Adipose tissue (tissue), 3 donors: ENCODE results near the gene CHAT. TPM values are rescaled to one million over a fixed set of nuclear protein-coding genes. Genes with fewer than 3 reads are reported as not detected.

ENCODE experiments used
- H3K27ac ChIP-seq: one replicate; pipeline ENCODE4 v1.5.1; 2013; ENCODE audit warnings: low read depth, low read length
- WGBS, 3 donors: extraction: QIAGEN DNeasy Blood & Tissue Kit; methylation state at CpG; one replicate each; pipeline ENCODE4 v1.1.7; 2013; 5-methylcytosine and 5-hydroxymethylcytosine counted together
- polyA plus RNA-seq, 3 donors: library from polyadenylated mRNA; stranded (reverse); fragments of 200-250 nt; gene quantifications; one replicate each; pipeline ENCODE4 v1.2.3, GENCODE V29; 2013
- donor health status: healthy with polysubstance abuse.
- donor health status: Bipolar disorder and iron deficiency.
- donor health status: healthy.

CHAT gene
- polyA plus RNA-seq, result not detected

- WGBS, 3 donors, result 4 to 8% (median 7%) methylated on average over 9 to 10 of the region's 10 CpGs
- no peak within 1 kb of the TSS for H3K27ac ChIP-seq
These were observed at the start of gene CHAT for GRCh38 chr10:49613882-49614241. Gene CHAT (plus strand): TSS chr10:49614037. CDS start chr10:49614190, 153 bp downstream.

GRCh38 chr10:49564461-49565009, 49.3 kb upstream of the CHAT start:
- no peak overlapping the region for H3K27ac ChIP-seq
- WGBS, 3 donors, result 73 to 89% (median 87%) methylated on average over 4 of the region's 4 CpGs

DNA sequence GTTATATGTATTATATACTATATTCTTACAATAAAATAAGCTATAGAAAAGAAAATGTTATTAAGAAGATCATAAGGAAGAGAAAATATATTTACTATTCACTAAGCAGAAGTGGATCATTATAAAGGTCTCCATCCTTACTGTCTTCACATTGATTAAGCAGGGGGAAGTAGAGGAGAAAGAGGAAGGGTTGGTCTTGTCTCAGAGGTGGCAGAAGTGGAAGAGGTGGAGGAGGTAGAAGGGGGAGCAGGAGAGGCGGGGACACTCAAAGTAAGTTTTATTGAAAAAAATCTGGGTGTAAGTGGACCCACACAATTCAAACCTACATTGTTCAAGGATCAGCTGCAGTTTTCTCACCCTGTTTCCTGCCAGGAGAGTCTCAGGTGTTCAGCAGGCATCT, 46.0 kb upstream of the CHAT start:
- WGBS, 3 donors, result 74 to 80% (median 78%) methylated on average over 1 of the region's 1 CpG

DNA sequence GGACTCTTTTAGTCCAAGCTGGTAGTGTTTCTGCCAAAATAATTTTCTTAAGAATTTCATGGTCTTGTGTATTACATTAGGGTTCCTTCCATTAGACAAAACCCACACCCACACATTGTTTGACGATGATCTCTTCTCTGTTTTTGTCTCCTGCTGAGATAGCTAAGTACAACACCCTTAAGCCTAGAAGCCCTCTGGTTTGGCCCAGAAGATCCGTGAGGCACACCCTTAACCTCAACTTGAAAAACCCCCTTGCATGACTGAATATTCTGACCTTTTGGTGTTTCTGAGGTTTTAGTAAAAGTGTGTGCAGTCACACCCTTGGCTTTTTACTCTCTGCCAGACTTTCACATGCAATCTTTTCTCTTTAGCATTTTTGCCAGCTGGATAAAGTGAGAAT, 45.6 kb upstream of the CHAT start:
- H3K27ac ChIP-seq, result no peak overlapping the region
- WGBS, 3 donors, result 39 to 56% (median 50%) methylated on average over 2 of the region's 2 CpGs

More for the DNA sequence above, 46.0 kb upstream of the CHAT start:
- no peak overlapping the region for H3K27ac ChIP-seq

DNA sequence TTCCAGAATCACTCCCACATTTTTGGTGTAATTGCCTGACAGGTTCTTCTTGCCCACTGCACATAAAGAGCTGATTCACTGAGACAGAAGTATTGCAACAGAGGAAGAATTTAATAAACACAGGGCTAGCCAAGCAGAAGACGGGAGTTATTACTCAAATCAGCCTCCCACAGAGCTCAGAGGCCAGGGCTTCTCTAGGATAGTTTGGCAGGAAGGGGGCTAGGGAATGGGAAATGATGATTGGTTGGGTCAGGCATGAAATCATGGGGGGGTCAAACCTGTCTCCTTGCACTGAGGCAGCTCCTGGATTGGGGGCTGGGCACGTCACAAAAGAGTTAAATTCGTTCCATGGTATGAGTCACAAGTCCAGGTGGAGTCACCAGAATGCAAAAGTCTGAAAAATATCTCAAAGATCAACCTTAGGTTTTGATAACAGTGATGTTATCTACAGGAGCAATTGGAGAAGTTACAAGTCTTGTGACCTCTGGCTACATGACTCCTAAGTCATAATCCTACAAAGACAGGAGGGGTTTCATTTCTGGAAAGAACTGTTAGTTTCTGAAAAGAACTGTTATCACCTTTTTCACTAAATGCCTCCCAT, 44.7 kb upstream of the CHAT start:
- 45 to 52% (median 47%) methylated on average over 3 of the region's 3 CpGs for WGBS, 3 donors
- H3K27ac ChIP-seq, result no peak overlapping the region

- WGBS, 3 donors, result 29 to 49% (median 34%) methylated on average over 2 of the region's 2 CpGs
- no peak overlapping the region for H3K27ac ChIP-seq
These were observed 42.4 kb upstream of the CHAT start for GRCh38 chr10:49571388-49571787.

GRCh38 chr10:49572594-49573114, 41.2 kb upstream of the CHAT start:
- no peak overlapping the region for H3K27ac ChIP-seq
- whole genome bisulfite sequencing, 3 donors, result 66 to 77% (median 70%) methylated on average over 9 of the region's 9 CpGs

DNA sequence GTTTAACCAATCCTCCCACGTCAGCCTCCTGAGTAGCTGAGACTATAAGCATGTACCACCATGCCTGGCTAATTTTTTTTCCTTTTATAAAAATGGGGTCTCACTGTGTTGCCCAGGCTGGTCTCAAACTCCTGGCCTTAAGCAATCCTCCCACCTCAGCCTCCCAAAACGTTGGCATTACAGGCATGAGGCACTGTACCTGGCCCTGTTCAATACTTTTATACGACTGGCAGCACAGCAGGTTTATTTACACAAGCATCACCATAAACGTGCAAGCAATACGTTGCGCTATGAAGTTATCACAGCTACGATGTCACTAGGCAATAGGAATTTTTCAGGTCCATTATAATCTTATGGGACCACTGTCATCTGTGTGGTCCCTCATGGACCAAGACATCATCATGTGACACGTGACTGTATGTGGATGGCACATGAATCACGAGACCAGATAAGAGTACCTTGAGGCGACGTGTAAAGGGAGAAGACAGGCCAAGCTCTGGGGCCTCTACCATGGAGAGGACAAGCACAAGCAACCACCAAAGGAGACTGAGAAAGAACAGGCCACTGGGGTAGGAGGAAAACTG, 38.3 kb upstream of the CHAT start:
- H3K27ac ChIP-seq, result no peak overlapping the region
- 77 to 87% (median 84%) methylated on average over 11 of the region's 11 CpGs for WGBS, 3 donors

- 49 to 79% (median 77%) methylated on average over 2 of the region's 2 CpGs for WGBS, 3 donors
- no peak overlapping the region for H3K27ac ChIP-seq
These were observed 36.5 kb upstream of the CHAT start for GRCh38 chr10:49577182-49577925.

DNA sequence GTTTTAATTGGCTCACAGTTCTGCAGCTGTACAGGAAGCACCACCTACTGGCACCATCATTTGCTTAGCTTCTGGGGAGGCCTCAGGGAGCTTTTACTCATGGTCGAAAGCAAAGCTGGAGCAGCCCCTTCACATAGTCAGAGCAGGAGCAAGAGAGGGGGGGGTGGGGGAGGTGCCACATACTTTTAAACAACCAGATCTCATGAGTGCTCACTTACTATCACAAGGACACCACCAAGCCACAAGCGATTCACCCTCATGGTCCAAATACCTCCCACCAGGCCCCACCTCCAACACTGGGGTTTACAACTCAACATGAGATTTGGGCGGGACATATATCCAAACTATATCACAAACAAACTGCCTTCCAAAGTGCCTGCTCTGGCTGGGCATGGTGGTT, 35.4 kb upstream of the CHAT start:
- no peak overlapping the region for H3K27ac ChIP-seq
- 86 to 96% (median 89%) methylated on average over 3 of the region's 3 CpGs for WGBS, 3 donors

DNA sequence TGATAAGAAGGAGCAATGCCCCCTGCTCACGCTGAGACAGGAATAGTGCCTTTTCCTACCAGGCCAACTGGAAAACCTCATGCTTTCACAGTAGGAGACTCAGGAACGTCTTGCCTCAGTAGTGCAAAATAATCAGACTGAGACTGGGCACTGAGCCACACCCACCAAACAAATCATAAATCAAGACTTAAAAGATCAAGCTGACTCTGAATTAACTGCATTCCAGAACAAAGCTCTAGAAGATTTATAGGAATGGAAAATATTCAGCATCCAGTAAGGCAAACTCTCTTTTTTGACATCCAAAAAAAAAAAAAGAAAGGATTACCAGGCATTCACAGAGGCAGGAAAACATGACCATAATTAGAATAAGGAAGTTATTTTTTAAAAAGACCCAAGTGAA, 34.2 kb upstream of the CHAT start:
- 45 to 55% (median 49%) methylated on average over 2 of the region's 2 CpGs for WGBS, 3 donors

GRCh38 chr10:49585387-49585786, 28.4 kb upstream of the CHAT start:
- H3K27ac ChIP-seq, result no peak overlapping the region

More for the DNA sequence above, 34.2 kb upstream of the CHAT start:
- no peak overlapping the region for H3K27ac ChIP-seq

- no peak overlapping the region for H3K27ac ChIP-seq
- 72 to 80% (median 79%) methylated on average over 4 of the region's 4 CpGs for WGBS, 3 donors
These were observed 25.9 kb upstream of the CHAT start for GRCh38 chr10:49587981-49588380.

GRCh38 chr10:49592726-49593563, 20.9 kb upstream of the CHAT start:
- no peak overlapping the region for H3K27ac ChIP-seq
- 32 to 45% (median 44%) methylated on average over 9 of the region's 9 CpGs for WGBS, 3 donors

DNA sequence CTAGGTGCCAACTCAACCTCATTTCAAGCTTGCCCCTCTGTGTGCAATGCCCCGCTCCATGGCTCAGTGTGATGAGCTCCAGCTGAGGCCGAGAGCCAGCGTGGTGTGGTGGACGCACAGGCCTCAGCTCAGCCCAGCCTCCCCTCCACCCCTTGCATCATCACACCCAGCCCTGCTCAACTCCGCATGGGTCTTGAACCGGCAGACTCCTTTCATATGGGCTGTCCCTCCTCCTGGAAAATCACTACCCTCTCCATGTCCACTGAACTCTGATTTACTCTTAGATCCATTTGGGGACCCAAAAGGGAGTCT, 20.3 kb upstream of the CHAT start:
- no peak overlapping the region for H3K27ac ChIP-seq
- WGBS, 3 donors, result 81 to 86% (median 83%) methylated on average over 6 of the region's 6 CpGs

DNA sequence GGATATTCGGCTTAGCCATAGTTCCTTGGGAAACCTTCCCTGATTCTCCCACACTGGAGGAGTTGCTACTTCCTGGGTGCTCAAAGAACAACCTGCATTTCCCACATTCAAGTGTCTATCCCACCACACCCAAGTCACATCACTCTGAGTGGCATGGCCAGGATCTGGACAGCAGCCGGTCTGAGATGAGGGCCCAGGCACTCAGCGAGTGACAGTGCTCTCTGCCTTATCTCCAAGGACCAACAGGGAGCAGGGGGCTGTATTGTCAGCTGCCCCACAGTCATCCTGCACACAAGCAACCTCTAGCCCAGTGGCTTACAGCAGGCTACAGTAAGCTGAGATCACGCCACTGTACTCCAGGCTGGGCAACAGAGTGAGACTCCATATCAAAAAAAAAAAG, 19.8 kb upstream of the CHAT start:
- no peak overlapping the region for H3K27ac ChIP-seq
- 64 to 74% (median 66%) methylated on average over 4 of the region's 4 CpGs for WGBS, 3 donors

- H3K27ac ChIP-seq, result no peak overlapping the region
- 1% methylated on average over 6 of the region's 6 CpGs for WGBS, 3 donors
These were observed 19.2 kb upstream of the CHAT start for GRCh38 chr10:49594594-49594993.

- no peak overlapping the region for H3K27ac ChIP-seq
- WGBS, 3 donors, result 55 to 64% (median 58%) methylated on average over 10 of the region's 10 CpGs
These were observed 18.7 kb upstream of the CHAT start for GRCh38 chr10:49595003-49595712.
